Measurements from ENCODE around the gene GDAP2. TPM values are rescaled to one million over a fixed set of nuclear protein-coding genes. Genes with fewer than 3 reads are reported as not detected.

The GDAP2 gene
- total RNA-seq, 1 experiment from 2014 or later, result 23.5 TPM

- TF ChIP-seq EZH2 (IDR thresholded peaks at IDR 0.05; ENCODE audit: borderline replicate concordance, low read depth, low read length, poor library complexity, severe bottlenecking), result no peak
- TF ChIP-seq CTCF (conservative IDR thresholded peaks at IDR 0.05; ENCODE audit: low read depth, low read length), result no peak
- Histone ChIP-seq H3K9me3 (ENCODE audit: low read depth, low read length, poor library complexity, severe bottlenecking) (no peaks in the 10 kb centered on the region), H3K27ac (ENCODE audit: low read depth, low read length, poor library complexity, severe bottlenecking) (no peak overlapping the region), H3K27me3 (replicated peaks; ENCODE audit: insufficient read depth, low read depth, low read length, poor library complexity) (no peaks in the 10 kb centered on the region), H3K4me1 (ENCODE audit: insufficient read depth, low read length, poor library complexity, severe bottlenecking) (no peaks in the 10 kb centered on the region), H3K4me3 (ENCODE audit: low read depth, low read length, poor library complexity, severe bottlenecking) (no peak overlapping the region), H3K36me3 (ENCODE audit: insufficient read depth, low read length, poor library complexity, severe bottlenecking) (no peaks in the 10 kb centered on the region)
- intact Hi-C loops (cut with micrococcal nuclease; ENCODE audit: unreplicated experiment), result no loop called here
- DNase-seq (ENCODE audit: low spot score), result no peak
- BruUV-seq (replicated peaks), result no TSS peak
- ChIA-PET CTCF (no interaction called here), POLR2A (ENCODE audit: low non-redundant PET) (no interaction called here)
These were observed 99.2 kb downstream of the GDAP2 start for GRCh38 chr1:117830222-117830621.

- no TSS peak for BruUV-seq (replicated peaks)
- ChIA-PET POLR2A (ENCODE audit: low non-redundant PET) (no interaction called here), CTCF (no interaction called here)
- no peak for DNase-seq (ENCODE audit: low spot score)
- Histone ChIP-seq H3K4me1 (ENCODE audit: insufficient read depth, low read length, poor library complexity, severe bottlenecking) (no peaks in the 10 kb centered on the region), H3K27me3 (replicated peaks; ENCODE audit: insufficient read depth, low read depth, low read length, poor library complexity) (no peaks in the 10 kb centered on the region), H3K9me3 (ENCODE audit: low read depth, low read length, poor library complexity, severe bottlenecking) (no peaks in the 10 kb centered on the region), H3K36me3 (ENCODE audit: insufficient read depth, low read length, poor library complexity, severe bottlenecking) (no peaks in the 10 kb centered on the region), H3K4me3 (ENCODE audit: low read depth, low read length, poor library complexity, severe bottlenecking) (no peak overlapping the region), H3K27ac (ENCODE audit: low read depth, low read length, poor library complexity, severe bottlenecking) (no peak overlapping the region)
- intact Hi-C loops (cut with micrococcal nuclease; ENCODE audit: unreplicated experiment), result no loop called here
- TF ChIP-seq EZH2 (IDR thresholded peaks at IDR 0.05; ENCODE audit: borderline replicate concordance, low read depth, low read length, poor library complexity, severe bottlenecking), result no peak
- TF ChIP-seq CTCF (conservative IDR thresholded peaks at IDR 0.05; ENCODE audit: low read depth, low read length), result no peak
These were observed 101.2 kb downstream of the GDAP2 start for GRCh38 chr1:117828201-117828600.

GRCh38 chr1:117826540-117827078, 102.8 kb downstream of the GDAP2 start:
- CTCF ChIA-PET, result no interaction called here
- Histone ChIP-seq H3K27ac (ENCODE audit: low read depth, low read length, poor library complexity, severe bottlenecking) (no peak overlapping the region), H3K27me3 (replicated peaks; ENCODE audit: insufficient read depth, low read depth, low read length, poor library complexity) (no peaks in the 10 kb centered on the region), H3K4me1 (ENCODE audit: insufficient read depth, low read length, poor library complexity, severe bottlenecking) (no peaks in the 10 kb centered on the region), H3K9me3 (ENCODE audit: low read depth, low read length, poor library complexity, severe bottlenecking) (no peaks in the 10 kb centered on the region), H3K4me3 (ENCODE audit: low read depth, low read length, poor library complexity, severe bottlenecking) (no peak overlapping the region), H3K36me3 (ENCODE audit: insufficient read depth, low read length, poor library complexity, severe bottlenecking) (no peaks in the 10 kb centered on the region)
- intact Hi-C loops (cut with micrococcal nuclease; ENCODE audit: unreplicated experiment), result no loop called here
- DNase-seq (ENCODE audit: low spot score), result peak; percentile 35
- POLR2A ChIA-PET (ENCODE audit: low non-redundant PET), result no interaction called here
- TF ChIP-seq EZH2 (IDR thresholded peaks at IDR 0.05; ENCODE audit: borderline replicate concordance, low read depth, low read length, poor library complexity, severe bottlenecking), result no peak
- TF ChIP-seq CTCF (conservative IDR thresholded peaks at IDR 0.05; ENCODE audit: low read depth, low read length), result no peak
- no TSS peak for BruUV-seq (replicated peaks)
